ENCODE data around the gene PPBP.
"Not testable (repeated sequence)": the region's sequence is repeated elsewhere in the genome, so short reads cannot be mapped to it uniquely, and the experiment has no call there.

Gene PPBP

GRCh38 chr4:73990988-73991741 is 3.2 kb upstream of the PPBP start:
- no peak overlapping the region for H3K4me3 ChIP-seq (ENCODE audit: control insufficient read depth, low read depth, low read length)
- TF ChIP-seq CTCF (IDR thresholded peaks at IDR 0.05; ENCODE audit: control insufficient read depth, insufficient read depth, low read depth, low read length, missing control alignments), result no peak
- no peak for DNase-seq (ENCODE audit: low read depth)

DNA sequence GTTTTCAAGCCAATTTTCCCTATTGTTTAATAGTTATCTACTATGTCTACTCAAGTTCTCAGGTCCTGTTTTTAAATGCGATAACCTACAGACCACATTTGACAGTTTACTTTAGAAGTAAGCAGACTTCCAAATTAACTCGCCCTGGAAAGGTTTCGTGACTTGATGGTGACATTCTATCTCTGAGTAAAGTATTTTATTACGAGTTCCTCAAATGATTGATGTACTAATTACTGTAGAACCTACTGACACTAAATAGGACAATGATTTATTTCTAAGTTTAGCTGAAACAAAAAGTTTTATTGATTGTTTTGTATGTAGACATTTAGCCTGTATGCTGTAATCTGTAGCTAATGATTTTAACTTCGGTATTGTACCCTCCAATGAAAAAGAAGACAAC is 1.9 kb upstream of the PPBP start:
- DNase-seq (ENCODE audit: low read depth), result no peak
- H3K4me3 ChIP-seq (ENCODE audit: control insufficient read depth, low read depth, low read length), result no peak overlapping the region
- no peak for TF ChIP-seq CTCF (IDR thresholded peaks at IDR 0.05; ENCODE audit: control insufficient read depth, insufficient read depth, low read depth, low read length, missing control alignments)

DNA sequence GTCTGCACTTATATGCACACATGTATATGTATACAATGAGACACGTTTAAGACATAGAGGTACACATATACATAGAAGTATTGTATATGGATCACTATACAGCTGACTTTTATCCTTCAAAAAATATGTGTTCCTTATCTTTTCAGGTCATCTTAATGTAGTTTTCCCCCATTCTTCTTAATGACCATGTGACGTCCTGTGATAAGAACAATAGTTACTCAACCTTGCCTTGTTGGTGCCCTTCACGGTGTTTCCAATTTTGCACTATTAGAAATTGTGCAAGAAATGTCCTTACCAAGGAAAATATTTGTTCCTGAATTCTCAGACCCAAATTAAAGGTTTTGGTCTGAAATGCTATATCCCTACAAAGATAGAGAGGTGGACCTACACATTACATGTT is 1.0 kb upstream of the PPBP start:
- DNase-seq (ENCODE audit: low read depth), result no peak
- no peak for TF ChIP-seq CTCF (IDR thresholded peaks at IDR 0.05; ENCODE audit: control insufficient read depth, insufficient read depth, low read depth, low read length, missing control alignments)
- no peak overlapping the region for H3K4me3 ChIP-seq (ENCODE audit: control insufficient read depth, low read depth, low read length)

- no peak overlapping the region for H3K4me3 ChIP-seq (ENCODE audit: control insufficient read depth, low read depth, low read length)
- no peak for TF ChIP-seq CTCF (IDR thresholded peaks at IDR 0.05; ENCODE audit: control insufficient read depth, insufficient read depth, low read depth, low read length, missing control alignments)
- DNase-seq (ENCODE audit: low read depth), result no peak
Observed at GRCh38 chr4:73985528-73985852, 2.5 kb downstream of the PPBP start.

DNA sequence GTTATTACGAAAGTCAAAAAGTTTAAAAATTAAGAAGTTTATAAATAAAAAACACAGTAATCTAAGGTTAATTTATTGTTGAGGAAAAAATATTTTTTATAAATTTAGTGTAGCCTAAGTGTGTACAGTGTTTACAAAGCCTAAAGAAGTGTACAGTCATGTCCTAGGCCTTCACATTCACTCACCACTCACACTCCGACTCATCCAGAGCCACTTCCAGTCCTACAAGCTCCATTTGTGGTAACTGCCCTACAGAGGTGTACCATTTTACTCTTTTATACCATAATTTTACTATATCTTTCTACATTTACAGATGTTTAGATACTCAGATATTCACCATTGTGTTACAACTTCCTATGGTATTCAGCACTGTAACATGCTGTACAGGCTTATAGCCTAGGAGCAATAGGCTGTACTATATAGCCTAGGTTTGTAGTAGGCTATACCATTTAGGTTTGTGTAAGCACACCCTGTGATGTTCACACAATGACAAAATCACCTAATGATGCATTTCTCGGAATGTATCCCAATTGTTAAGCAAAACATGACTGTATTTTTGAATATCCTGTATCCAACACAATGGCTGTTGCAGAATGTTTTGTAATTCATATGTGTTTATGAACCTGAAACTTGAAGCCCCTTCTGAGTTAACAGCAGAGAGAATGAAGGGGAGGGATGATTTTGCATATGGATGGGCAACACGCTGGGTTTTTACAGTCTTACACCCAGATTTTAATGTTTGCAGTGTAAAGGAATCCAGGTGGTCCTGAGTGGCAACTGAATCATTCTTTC is 3.1 kb downstream of the PPBP start:
- no peak for TF ChIP-seq CTCF (IDR thresholded peaks at IDR 0.05; ENCODE audit: control insufficient read depth, insufficient read depth, low read depth, low read length, missing control alignments)
- H3K4me3 ChIP-seq (ENCODE audit: control insufficient read depth, low read depth, low read length), result no peak overlapping the region
- DNase-seq (ENCODE audit: low read depth), result no peak

GRCh38 chr4:73981175-73981574 is 6.8 kb downstream of the PPBP start:
- DNase-seq (ENCODE audit: low read depth); H3K4me3 ChIP-seq (ENCODE audit: control insufficient read depth, low read depth, low read length): not testable (repeated sequence)

DNA sequence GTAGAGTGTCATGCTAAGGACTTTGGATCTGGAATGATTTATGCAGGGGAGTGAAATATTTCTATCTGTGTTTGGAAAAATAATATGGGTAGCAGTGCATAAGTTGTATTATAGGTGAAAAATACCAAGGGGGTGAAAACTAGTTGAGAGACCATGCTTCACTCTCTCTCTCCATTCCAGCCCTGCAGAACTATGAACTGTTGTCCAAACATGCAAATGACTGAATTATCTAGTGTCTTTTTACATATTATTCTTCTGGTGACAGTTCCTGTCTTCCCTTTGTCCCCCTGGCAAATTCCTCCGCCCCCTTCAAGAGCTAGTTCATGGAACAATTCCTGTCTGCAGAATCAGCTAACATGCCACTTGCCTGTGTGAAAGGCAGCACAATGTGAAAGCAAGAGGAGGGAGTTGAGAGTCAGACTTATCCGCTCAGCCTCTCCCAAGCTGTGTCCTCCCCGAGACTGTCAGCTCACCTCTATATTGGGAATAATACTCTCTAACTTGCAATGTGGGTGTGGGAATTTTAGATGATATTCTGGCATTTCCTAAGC is 8.5 kb downstream of the PPBP start:
- no peak for DNase-seq (ENCODE audit: low read depth)
- H3K4me3 ChIP-seq (ENCODE audit: control insufficient read depth, low read depth, low read length), result no peak overlapping the region
- TF ChIP-seq CTCF (IDR thresholded peaks at IDR 0.05; ENCODE audit: control insufficient read depth, insufficient read depth, low read depth, low read length, missing control alignments), result no peak

Data from AG09309 (cell line).